Body of pancreas (tissue), 4 donors: ENCODE data around the gene TMTC2.

Experiments
- CTCF ChIP-seq, 7 experiments: fragments of 450-650 bp in 4 of 7; fragments of 200-600 bp in 3 of 7; sonication (generic) in 3 of 7; IDR thresholded peaks; one replicate each; pipeline ENCODE4 v1.5.1; 2016 to 2019; ENCODE audit warnings: antibody characterized with exemption in 7 of 7
- POLR2A ChIP-seq, 3 donors: fragments of 450-650 bp; IDR thresholded peaks; one replicate each; pipeline ENCODE4 v1.6.1; 2016; ENCODE audit warnings: antibody characterized with exemption in 3 of 3, mild to moderate bottlenecking in 2 of 3

- no peak for TF ChIP-seq POLR2A (IDR thresholded peaks at IDR 0.05)
- no peak for TF ChIP-seq CTCF (IDR thresholded peaks at IDR 0.05)
Measured at GRCh38 chr12:83065562-83065961, 378.9 kb downstream of the TMTC2 start.
